Stromal cell of bone marrow (primary cell): ENCODE measurements around the gene KLRF1.
"Not testable (repeated sequence)": the region's sequence is repeated elsewhere in the genome, so short reads cannot be mapped to it uniquely, and the experiment has no call there.

Experiments
- DNase-seq: peaks from one replicate; pipeline ENCODE4 v3.0.0-alpha.2; 2012; ENCODE audit warnings: low read depth

The KLRF1 gene

GRCh38 chr12:9870286-9870866, 43.1 kb downstream of the KLRF1 start:
- DNase-seq: no peak

- no peak for DNase-seq
These were observed 44.9 kb downstream of the KLRF1 start for GRCh38 chr12:9872162-9872561.

DNA sequence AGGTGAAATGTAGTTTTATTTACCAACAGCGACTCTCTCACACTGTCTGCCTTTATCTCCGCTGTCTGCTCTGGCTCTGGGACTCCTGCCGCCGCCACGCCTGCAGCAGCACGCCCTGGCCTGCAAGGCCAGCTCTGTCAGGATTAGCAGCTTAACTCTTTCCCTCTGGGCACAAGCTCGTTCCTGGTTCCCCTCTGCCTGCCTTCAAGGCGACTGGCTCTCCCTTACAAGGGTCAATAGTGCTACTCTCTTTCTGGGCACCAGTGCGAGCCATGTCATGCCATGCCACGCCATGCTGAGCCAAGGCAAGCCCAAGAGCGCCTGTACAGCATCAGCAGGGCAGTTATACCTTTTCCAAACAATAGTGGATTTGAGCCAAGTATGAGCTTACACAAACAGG, 45.5 kb downstream of the KLRF1 start:
- no peak for DNase-seq

GRCh38 chr12:9876120-9876519, 48.8 kb downstream of the KLRF1 start:
- DNase-seq: not testable (repeated sequence)

GRCh38 chr12:9880532-9881078, 53.3 kb downstream of the KLRF1 start:
- DNase-seq: no peak

- DNase-seq: no peak
These were observed 54.0 kb downstream of the KLRF1 start, which contains the start of gene KLRF2 for GRCh38 chr12:9881246-9881645. KLRF2 (plus strand) TSS chr12:9881489; CDS start chr12:9881596, 107 bp downstream.

DNA sequence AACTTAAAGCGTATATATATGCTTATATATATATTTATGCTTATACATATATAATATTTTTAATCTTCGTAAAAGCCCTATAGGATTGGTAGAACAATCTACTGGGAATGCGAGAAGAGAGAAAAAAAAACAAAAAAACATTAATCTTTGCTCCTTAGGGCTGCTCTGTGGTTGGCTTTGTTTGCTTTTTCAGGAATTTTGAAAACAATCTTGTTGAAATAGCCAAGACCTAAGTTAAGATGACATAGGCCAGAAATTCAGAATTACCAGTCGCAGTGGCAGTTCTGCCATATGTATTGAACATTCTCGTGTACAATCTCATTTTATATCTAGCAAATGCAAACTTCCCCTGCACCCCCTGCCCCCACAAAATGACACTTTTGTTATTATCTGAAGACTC, 54.7 kb downstream of the KLRF1 start:
- DNase-seq: no peak

GRCh38 chr12:9883175-9883574, 55.9 kb downstream of the KLRF1 start:
- DNase-seq: no peak

- no peak for DNase-seq
These were observed 61.5 kb downstream of the KLRF1 start for GRCh38 chr12:9888665-9889273.
